HG03432 (cell line): ENCODE results near the gene STK4.
A peak's percentile ranks its signal among the peaks of the same experiment; 100 is the strongest.

Experiments used
- ATAC-seq: cut with Tn5 transposase; IDR thresholded peaks from one replicate; pipeline ENCODE4 v1.9.1; 2021; ENCODE audit warnings: mild to moderate bottlenecking, moderate library complexity; ENCODE audit not compliant: unreplicated experiment

Gene STK4

DNA sequence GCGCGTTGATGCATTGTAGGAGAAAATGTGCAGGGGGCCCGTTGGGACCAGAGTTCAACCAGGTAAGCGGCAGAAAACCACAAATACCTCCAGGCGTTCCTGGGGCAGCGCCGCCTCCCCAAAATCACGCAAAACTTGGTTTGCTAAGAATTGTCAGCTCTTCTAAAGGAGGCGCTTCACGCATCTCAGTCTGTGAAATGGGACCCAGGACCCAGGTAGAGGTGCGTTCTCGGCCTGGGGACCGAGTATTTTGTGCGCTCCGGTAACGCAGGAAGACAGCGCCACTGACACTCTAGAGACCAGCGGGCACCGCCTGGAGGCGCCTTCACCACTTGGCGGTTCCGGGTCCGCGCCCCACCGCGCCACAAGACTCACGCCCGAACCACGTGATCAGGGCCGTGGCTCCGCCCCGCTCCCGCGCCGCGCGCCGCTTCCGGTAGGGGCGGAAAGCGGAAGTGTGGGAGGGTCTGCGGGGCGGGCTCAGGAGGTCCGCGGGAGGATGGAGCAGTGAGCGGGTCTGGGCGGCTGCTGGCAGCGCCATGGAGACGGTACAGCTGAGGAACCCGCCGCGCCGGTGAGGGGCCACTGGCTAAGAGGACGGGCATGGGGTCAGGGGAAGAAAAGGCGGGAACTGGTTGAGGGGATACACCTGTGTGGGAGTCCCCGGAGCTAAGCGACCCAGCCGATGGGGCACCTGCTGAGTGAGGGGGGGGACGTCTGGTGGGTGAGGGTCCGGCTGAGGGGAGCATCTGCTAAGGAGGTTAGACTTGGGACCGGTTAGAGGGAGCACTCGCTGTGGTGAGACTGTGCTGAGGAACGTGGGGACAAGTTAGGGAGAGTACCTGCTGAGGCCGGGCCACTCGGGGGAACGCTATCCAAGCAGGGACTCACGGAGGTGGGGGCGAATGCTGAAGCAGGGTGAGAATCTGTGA lies at the start of gene STK4:
TSS of gene STK4 (plus strand) at position 483 of the 932 bp plus-strand sequence. CDS start at position 540, 57 bp downstream.
- peak; percentile 76 for ATAC-seq

GRCh38 chr20:44916586-44916985 lies 49.7 kb upstream of the STK4 start:
- no peak for ATAC-seq

- ATAC-seq: no peak
Measured at GRCh38 chr20:44917399-44917798, 48.9 kb upstream of the STK4 start.

DNA sequence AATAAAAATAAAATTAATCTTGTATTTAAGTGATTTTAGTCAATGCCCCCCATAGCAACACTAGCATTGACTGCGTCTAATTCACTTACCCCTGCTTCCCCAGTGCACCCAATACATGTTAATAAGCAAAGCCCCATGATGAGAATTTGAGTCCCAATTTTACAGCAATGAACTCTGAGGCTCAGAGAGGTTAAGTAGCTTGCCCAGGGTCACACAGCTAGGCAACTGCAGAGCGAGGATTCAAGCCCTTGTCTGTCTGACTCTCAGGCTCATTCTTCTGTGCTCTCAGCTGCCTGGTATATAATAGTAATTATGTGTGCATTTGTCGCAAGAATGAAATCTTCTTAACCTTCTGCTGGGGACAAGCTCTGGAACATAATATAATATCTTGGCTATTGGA lies 48.0 kb upstream of the STK4 start:
- no peak for ATAC-seq

DNA sequence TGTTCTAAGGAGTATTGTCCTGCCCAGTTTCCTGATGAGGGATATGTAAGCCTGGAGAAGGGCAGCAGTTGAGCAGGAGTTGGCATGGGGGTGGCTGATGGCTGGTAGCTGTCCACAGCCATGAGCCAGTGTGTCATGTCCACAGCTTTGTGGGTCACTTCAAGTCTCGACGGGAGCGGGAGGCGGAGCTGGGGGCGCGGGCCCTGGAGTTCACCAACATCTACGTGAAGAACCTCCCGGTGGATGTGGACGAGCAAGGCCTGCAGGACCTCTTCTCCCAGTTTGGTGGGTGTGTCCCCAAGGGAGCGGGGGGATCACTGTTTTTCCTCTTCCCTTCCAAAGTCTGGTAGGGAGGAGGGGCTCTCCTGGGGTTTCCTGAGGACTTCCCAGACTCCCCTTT lies 47.6 kb upstream of the STK4 start:
- no peak for ATAC-seq

DNA sequence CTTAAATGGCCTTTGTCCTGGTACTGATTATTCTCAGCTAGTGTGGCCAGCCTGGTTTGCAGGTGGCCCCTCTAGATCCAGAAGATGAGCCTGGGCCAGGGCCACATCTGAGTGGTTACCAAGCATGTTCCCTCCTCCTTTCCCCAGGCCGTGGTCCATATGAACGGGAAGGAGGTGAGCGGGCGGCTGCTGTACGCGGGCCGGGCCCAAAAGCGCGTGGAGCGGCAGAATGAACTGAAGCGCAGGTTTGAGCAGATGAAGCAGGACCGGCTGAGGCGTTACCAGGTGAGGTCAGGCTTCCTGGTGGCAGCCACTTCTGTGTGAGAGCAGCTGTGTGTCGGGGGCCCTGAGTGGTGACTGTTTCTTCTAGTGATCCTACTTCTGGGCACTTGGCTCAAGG lies 44.9 kb upstream of the STK4 start:
- no peak for ATAC-seq

DNA sequence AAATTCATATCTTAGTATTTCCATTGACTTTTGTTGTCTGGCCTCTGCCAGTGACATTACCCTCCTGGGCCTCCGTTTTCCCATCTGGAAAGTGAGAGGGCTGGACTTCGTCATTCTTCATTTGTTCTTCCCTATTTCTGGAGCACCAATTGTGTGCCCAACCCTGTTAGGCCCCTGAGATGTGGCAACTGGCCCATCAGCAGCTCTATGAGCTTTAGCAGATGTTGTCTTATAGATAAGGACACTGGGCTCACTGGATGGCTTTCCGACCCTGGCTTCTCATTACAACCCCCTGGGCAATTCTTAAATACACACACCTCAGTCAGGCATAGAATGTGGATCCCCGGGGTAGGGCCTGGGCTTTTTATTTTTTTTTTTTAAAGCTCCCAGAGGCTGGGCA lies 41.8 kb upstream of the STK4 start:
- no peak for ATAC-seq

- ATAC-seq: no peak
Measured at GRCh38 chr20:44928595-44928994, 37.7 kb upstream of the STK4 start.

- ATAC-seq: no peak
Measured at GRCh38 chr20:44930517-44931168, 35.7 kb upstream of the STK4 start.

GRCh38 chr20:44931911-44932310 lies 34.4 kb upstream of the STK4 start:
- ATAC-seq: no peak

DNA sequence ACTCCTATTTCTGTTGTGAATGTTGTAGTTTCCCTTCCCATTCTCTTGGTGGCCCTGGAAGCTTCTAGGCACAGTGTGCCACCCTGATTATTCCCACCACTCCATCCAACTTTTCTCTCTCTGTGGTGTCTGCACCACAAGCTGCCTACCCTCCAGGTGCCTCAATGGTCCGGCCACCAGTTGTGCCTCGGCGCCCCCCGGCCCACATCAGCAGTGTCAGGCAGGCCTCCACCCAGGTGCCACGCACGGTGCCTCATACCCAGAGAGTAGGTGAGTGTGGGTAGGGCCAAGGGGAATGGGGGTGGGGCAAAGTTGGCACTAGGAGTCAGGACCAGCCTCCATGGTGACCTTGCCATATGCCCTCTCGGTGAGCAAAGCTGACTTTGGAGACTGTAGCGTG lies 33.4 kb upstream of the STK4 start:
- no peak for ATAC-seq

DNA sequence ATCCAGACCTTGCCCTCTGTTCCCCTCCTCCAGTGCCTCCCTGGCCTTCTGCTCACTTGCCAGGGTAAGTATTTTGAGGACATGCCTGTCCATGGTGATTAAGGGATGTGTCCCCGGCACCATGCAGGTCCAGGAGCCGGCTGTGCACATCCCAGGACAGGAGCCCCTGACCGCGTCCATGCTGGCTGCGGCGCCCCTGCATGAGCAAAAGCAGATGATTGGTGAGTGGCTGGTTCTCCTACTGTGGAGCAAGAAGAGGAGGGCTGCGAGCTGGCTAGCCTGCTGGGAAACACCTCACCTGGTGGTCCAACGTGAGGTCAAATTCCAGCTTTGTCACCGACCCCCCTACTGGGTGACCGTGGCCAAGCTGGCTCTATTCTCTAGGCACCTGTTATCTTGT lies 29.8 kb upstream of the STK4 start:
- ATAC-seq: no peak

DNA sequence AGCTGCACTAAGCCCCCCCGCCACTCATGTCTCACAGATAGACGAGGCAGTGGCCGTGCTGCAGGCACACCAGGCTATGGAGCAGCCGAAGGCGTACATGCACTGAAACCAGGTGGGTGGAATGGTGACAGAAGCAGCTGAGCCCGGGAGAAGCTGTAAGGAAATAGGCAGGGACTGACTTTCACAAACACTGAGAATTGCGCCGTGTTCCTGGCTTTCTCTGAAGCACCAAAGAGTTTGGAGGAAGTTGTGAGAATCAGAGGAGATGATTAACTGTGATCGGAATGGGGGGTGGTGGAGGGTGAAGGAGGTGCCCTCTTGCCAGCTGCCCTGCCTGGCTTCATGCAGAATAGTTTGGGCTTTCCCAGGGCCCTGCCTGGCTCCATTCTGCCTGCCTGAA lies 27.7 kb upstream of the STK4 start:
- ATAC-seq: no peak

DNA sequence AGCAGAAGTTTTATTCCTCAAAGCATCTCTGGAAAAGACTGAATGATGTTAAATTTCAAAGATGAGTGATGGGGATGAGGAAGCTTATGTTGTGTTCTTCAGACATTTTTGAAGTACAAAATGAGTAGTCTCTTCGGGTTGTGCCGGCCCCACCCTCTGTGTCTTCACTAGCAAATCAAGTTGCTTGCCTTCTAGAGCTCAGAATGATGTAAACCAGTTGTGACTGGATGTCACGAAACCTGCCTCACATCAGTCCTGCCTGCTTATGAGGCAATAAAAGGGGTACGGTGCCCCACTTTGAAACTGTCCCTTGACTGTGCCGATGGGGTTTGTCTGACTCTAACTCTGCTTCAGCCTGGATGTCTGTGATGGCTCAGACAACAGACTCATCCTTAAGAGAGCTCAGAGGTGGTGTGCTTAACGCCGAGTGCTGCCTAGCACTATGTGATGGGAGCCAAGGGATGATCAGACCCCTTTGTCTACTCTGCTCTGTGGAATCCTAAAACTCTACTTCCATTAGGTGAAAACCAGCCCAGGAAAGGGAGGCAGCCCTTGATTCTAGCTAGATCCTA lies 25.1 kb upstream of the STK4 start:
- ATAC-seq: no peak

DNA sequence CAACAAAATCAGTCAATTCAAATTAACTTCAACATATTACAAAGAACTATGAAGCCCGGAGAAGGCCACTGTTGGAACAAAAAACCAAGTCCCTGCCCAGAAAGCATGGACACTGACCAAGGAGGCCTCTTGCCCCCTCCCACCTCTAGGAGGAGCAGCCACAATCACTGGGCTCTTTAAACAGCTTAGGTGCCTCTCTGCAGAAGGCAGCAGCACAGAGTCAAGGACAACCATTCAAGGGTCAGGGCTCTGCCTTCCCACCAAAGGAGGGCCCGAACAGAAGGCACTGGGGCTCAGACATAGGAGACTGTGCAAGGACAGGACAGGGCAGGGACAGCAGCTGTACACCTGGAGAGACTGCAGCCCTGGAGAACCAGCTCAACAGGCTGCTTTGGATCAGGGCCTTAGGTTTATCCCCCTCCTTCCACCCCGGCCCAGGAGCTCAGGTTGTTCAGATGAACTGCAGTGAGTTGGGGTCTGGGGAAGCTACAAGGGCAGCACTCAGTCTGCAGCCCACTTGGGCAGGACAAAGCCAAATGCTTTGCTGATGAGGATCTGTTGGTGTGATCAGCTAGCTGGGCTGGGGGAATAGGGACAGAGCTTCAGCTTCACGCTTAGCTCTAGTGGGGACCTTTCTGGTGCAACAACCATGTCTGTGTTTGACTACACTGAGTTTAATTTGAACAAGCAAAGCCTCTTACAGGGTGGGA lies 23.9 kb upstream of the STK4 start:
- no peak for ATAC-seq

- no peak for ATAC-seq
Measured at GRCh38 chr20:44943828-44944227, 22.5 kb upstream of the STK4 start.

GRCh38 chr20:44945261-44945660 lies 21.1 kb upstream of the STK4 start:
- ATAC-seq: no peak

DNA sequence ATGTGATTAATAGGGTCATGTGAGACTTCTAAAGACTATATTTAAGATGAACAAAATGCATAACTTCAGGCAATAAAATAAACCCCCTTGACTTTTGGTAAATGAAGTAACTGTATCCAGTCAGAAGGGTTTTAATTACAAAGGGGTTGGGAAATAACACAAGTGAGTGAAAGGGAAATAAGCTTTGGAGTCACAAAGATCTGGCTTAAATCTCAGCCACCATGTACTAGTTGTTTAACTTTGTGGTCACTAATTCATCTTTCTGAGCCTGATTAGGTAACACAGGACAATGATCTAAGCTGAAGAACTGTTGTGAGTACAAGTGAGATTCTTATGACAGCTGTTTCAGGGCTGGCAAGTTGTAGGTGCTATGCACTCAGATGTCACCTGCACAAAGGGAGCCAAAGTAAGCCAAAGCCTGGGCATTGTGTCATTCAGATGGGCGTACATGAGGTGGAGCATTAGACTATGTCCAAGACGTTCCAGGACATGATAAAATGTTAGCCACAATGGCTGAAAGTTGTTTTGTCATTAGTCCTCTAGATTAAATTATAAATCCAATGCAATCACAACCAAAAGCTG lies 19.9 kb upstream of the STK4 start:
- no peak for ATAC-seq

GRCh38 chr20:44948107-44948506 lies 18.2 kb upstream of the STK4 start:
- no peak for ATAC-seq

DNA sequence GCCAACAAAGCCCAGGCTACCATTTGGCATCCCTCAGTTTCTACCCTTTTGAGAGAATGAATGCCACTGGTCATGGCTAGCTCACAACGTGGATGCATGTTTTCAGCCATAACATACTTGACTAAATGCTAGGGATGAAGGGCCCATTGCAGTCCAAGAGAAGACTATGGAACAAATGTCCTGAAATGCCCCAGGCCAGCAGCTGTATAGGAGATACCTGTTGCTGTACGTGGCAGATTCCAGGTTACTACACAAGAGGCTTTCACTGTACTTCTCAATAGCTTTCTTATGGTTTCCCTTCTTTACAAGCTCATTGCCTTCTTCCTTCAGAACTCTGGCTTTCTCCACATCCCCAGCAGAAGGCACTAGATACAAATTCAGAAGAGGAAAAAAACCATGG lies 17.8 kb upstream of the STK4 start:
- no peak for ATAC-seq

- no peak for ATAC-seq
Measured at GRCh38 chr20:44950368-44950767, 15.9 kb upstream of the STK4 start.
